ENCODE data around the gene FAU.
"Not testable (repeated sequence)": the region's sequence is repeated elsewhere in the genome, so short reads cannot be mapped to it uniquely, and the experiment has no call there.

Gene FAU

GRCh38 chr11:65119670-65119995 is 2.3 kb downstream of the FAU start:
- DNase-seq (ENCODE audit: low read depth), result no peak

GRCh38 chr11:65118891-65119669 is 2.9 kb downstream of the FAU start:
- not testable (repeated sequence) for DNase-seq (ENCODE audit: low read depth)

- DNase-seq (ENCODE audit: low read depth), result no peak
These were observed 3.7 kb downstream of the FAU start for GRCh38 chr11:65118097-65118837.

GRCh38 chr11:65117206-65118096 is 4.5 kb downstream of the FAU start, which contains the start of gene ZNHIT2:
Gene ZNHIT2 (minus strand): TSS chr11:65117701. CDS start chr11:65117653, 48 bp downstream.
- DNase-seq (ENCODE audit: low read depth), result peak; percentile 97

GRCh38 chr11:65116370-65117205 is 5.3 kb downstream of the FAU start:
- DNase-seq (ENCODE audit: low read depth), result peak; percentile 65

- DNase-seq (ENCODE audit: low read depth), result no peak
These were observed 6.4 kb downstream of the FAU start for GRCh38 chr11:65115361-65116082.

GRCh38 chr11:65114538-65115171 is 7.3 kb downstream of the FAU start:
- DNase-seq (ENCODE audit: low read depth), result no peak

GRCh38 chr11:65113839-65114238 is 8.1 kb downstream of the FAU start:
- DNase-seq (ENCODE audit: low read depth), result peak; percentile 46

GRCh38 chr11:65113361-65113756 is 8.6 kb downstream of the FAU start:
- no peak for DNase-seq (ENCODE audit: low read depth)

GRCh38 chr11:65112546-65113360 is 9.2 kb downstream of the FAU start:
- DNase-seq (ENCODE audit: low read depth), result no peak

GRCh38 chr11:65111744-65112545 is 10.0 kb downstream of the FAU start, which contains the start of gene TM7SF2:
Gene TM7SF2 (plus strand): TSS chr11:65111872. CDS start chr11:65112016, 144 bp downstream.
- DNase-seq (ENCODE audit: low read depth), result peak; percentile 85

GRCh38 chr11:65111159-65111743 is 10.7 kb downstream of the FAU start:
- no peak for DNase-seq (ENCODE audit: low read depth)

- DNase-seq (ENCODE audit: low read depth), result peak; percentile 69
These were observed 11.5 kb downstream of the FAU start for GRCh38 chr11:65110354-65110861.

GRCh38 chr11:65109231-65110198 is 12.4 kb downstream of the FAU start:
- no peak for DNase-seq (ENCODE audit: low read depth)

- DNase-seq (ENCODE audit: low read depth), result no peak
These were observed 13.3 kb downstream of the FAU start for GRCh38 chr11:65108469-65109123.
